Measurements from ENCODE around the gene NAPEPLD.
"Not testable (repeated sequence)": the region's sequence is repeated elsewhere in the genome, so short reads cannot be mapped to it uniquely, and the experiment has no call there.

NAPEPLD gene

GRCh38 chr7:103144754-103145153 lies 4.1 kb downstream of the NAPEPLD start:
- DNase-seq (ENCODE audit: low spot score): not testable (repeated sequence)

DNA sequence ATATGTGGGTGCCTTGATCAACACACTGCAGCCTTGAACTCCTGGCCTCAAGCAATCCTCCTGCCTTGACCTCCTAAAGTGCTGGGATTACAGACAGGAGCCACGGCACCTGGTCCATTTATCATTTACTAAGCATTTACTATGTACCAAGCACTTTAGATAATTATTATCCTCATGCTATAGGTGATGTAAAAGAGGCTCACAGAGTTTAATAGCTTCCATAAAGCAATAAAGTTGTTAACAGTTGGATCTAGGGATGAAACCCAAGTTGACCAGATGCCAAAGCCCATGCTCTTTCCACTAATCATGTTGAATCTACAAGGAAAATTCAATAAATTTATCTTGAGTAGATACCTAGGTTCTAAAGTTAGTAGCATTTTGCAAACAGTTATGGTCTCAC lies 5.0 kb downstream of the NAPEPLD start:
- no peak for DNase-seq (ENCODE audit: low spot score)

- no peak for DNase-seq (ENCODE audit: low spot score)
Measured at GRCh38 chr7:103142494-103142893, 6.4 kb downstream of the NAPEPLD start.

DNA sequence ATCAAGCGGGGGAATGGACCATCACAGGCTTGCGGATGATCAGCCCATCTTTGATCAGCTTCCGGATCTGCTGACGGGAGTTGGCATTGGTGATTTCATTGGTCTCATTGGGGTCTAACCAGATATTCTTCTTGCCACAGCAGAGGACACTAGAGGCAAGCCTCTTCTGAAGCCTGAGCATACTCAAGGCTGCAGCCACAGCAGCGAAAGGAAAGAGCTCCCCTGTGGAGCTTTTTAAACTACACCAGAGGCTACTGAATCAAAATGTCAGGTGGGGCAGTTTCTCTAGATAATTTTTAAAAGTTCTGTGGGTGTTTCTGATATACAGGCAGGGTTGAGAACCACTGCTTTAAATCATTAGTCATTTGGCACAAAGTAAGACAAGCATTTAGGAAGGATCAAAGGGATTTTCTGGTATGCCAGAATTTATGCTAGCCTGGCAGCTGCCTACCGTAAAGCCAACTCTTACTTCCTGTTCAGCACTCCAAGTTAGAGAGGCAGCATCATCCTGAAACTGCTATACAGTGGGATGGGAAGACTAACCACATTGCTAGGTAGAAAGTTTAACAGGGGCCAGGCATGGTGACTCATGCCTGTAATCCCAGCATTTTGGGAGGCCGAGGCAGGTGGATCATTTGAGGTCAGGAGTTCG lies 7.0 kb downstream of the NAPEPLD start:
- no peak for DNase-seq (ENCODE audit: low spot score)

DNA sequence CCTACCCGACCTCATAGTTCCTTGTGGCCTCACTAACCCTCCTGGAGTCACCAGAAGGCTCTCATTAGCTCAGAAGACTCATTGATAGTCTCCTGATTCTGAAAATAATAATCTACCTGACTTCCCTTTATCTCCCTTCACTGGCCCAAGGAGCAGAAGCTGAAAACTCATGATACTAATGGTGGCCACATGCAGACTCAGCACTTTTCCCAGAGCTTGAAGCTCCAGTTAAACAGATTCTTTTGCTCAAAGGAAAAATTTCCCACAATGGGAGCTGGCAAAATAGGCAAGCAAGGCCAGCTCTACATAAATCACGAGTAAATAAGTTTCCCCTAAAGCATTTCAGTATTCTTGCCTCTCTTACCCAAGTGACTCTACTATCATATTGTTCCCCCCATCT lies 8.2 kb downstream of the NAPEPLD start:
- no peak for DNase-seq (ENCODE audit: low spot score)

DNA sequence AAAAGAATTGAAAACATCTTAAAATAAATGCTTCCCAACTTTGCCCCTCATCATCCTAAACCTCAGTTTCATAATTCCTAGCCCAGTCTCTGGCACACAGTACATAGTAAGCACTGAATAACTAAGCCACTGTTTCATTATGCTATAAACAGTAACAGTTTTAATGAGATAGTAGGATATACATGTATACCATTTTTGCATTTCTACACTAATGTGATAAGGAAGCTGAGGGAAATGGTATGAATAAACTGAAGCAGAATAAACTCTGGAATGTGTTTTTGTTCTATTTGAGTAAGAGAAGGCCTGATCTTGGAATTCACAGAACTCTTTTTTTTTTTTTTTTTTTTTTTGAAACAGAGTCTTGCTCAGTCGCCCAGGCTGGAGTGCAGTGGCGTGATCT lies 8.8 kb downstream of the NAPEPLD start:
- DNase-seq (ENCODE audit: low spot score): no peak

DNA sequence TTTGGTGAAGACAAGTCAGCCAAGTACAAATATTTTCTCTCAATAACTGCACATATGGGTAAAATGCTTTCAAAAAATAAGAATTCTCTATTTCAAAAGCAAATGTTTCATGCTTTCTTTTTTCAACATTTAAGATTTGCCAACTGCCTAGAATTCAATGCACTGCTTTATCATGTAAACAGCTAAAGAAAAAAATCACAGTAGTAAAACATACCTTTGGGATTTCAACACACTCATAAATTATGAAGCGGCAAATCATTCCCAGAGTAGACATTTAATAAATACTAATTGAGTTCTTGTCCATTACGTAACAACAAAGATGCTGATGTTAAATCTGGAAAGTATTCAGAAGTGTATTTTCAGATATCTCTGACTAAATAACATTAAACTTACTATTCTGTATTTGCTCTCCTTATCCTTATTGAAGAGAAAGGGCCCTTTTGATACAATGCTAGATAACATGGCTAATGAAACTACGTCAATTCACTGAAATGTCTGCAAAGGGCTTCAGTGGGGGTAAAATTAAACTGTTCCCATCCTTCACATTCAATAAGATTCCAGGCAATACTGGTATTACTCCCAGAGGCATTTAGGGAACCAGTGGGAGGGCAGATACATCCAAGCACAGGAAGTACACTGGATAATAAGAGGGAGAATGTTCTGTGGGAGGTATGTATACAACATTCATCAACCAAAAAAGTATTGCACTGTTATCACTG lies 13.9 kb downstream of the NAPEPLD start:
- DNase-seq (ENCODE audit: low spot score): no peak

DNA sequence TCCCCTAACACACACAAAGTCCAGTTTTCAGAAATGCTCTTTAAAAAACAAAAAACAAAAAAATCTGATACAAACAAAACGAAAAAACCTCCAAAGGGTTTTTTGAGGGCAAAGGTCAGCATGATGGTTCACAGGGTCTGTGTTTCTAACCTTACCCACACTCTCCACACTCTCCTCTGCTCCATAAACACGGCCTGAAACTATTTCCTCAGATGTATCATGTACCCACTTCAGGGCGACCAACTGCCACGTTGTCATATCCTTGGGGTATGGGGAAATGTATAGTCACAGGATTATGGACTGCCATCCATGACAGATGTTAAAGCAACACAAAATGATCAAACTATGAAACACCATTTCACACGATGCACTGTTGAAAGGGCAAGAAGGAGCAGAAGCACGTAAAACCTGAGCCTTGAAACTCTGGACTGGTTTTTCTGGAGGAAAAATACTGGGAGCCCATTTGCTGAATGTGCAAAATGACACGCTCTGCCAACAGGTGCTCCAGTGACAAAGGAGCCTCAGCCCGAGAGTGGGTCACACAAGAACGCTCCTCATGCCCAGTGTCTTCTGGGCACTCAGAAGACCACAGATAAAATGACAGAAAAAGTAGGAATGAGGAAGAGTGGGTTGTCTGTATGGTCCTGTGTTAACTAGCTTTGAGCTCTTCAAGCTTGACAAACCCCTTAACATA lies 15.8 kb downstream of the NAPEPLD start:
- DNase-seq (ENCODE audit: low spot score): no peak

GRCh38 chr7:103130901-103131624 lies 17.8 kb downstream of the NAPEPLD start:
- DNase-seq (ENCODE audit: low spot score): no peak

DNA sequence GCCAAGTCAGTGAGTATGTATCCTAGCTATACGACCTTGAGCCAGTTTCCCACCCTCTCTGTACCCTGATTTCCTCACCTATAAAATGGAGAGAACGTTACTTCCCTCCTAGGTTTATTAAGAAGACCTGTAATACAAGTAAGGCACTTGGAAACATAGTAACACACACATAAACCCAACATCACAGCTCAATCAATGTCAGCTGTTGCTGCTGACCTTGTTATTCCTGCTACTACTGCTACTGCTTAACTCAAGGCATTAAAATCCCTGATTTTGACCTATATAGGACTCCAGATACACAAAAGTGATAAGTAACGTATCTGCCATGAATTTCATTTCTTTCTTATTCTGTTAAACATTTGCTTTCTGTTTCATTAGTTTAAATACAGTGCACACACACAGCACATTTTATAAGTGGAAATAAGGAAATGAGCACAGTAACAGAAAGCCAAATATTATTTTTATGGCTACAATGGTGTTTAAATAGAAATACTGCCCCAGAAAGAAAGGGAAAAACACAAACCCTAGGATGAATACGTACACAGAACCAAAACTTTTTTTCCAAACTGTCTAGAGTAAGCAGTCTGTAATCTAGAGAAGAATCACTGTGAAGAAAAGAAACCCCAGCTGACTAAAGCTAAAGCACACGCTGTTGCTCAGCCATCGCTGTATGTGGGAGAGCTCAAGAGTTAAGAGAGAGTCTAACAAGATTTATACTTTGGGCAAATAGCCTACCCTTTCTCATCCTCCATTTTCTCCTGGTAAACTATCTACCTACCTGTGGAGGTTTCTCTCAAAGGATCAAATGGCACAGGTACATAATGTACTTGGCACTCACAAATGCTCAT lies 19.0 kb downstream of the NAPEPLD start:
- no peak for DNase-seq (ENCODE audit: low spot score)

- no peak for DNase-seq (ENCODE audit: low spot score)
Measured at GRCh38 chr7:103127006-103127405, 21.9 kb downstream of the NAPEPLD start.

- no peak for DNase-seq (ENCODE audit: low spot score)
Measured at GRCh38 chr7:103124429-103124979, 24.4 kb downstream of the NAPEPLD start.

- DNase-seq (ENCODE audit: low spot score): no peak
Measured at GRCh38 chr7:103123529-103123928, 25.4 kb downstream of the NAPEPLD start.

DNA sequence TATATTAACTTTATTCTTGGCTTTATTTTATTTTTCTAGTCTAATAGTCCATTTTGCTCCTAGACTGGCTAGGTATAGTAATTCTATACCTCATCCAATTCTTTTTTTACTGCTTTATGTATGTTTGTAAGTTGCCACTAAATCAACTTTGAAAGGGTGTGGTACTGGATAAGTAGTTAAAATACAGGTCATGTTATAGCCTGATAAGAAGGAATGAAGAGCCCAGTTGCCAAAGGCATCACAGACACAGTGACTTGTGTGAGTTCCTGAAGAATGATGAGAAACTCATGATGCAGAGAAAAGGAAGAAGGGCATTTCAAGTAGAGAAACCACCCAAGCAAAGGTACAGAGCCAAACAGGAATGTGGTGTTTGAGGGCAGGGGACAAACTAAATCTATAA lies 27.3 kb downstream of the NAPEPLD start:
- no peak for DNase-seq (ENCODE audit: low spot score)

DNA sequence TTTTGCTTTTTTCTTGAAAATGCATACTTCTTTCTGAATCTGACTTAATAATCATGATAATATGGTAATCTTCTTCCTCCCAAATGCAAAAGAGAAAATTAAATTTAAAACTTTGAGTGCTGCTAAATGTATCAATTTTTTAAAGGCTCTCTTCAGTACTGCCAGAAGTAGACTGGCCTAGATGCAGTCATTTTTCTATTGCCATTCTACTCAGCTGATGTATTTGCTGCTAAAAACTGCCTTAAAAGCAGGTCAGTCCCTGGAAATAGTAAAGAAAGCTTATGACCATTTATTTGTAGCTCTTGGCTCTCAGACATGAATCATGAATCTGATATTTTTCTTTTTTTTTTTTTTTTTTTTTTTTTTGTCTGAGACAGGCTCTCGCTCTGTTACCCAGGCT lies 28.5 kb downstream of the NAPEPLD start:
- DNase-seq (ENCODE audit: low spot score): no peak

DNA sequence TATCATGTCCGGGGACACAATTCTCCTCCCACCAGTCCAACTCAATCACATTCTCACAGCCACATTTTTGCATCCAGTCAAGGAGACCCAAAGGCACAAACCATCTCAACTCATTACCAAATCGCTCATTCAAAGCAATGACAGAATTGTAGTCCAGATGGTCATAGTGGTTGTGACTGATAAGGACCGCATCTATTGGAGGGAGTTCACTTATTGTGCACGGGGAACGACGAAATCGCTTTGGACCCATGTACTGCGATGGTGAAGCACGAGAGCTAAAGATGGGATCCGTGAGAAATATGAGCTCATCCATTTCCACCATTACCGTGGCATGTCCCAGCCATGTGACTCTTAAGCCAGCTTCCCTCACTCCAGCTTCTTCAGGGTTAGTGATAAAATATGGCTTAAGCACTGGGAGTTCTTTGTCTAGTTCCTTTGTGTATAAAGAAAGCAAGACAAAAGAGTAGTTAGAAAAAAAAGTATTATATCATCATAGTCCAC lies 29.1 kb downstream of the NAPEPLD start:
- DNase-seq (ENCODE audit: low spot score): no peak

DNA sequence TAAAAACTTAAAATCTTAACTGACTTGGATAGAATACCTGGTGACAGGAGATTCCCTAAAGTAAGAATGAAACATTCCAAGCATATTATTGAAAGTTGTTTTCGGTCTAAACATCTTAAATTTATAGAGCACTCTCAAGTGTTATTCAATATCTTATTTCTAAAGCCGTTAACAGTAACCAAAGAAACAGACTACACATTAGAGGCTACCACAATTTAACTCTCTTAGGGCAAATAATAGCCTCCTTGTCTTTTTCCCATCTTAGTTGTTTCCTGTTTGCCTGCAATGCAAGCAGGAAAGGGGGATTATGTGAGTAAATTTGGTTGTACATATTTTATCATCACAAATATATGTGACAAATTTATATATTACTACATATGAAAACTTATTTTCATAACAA lies 31.4 kb downstream of the NAPEPLD start:
- no peak for DNase-seq (ENCODE audit: low spot score)

GRCh38 chr7:103116991-103117390 lies 31.9 kb downstream of the NAPEPLD start:
- DNase-seq (ENCODE audit: low spot score): no peak

GRCh38 chr7:103116511-103116910 lies 32.4 kb downstream of the NAPEPLD start:
- DNase-seq (ENCODE audit: low spot score): no peak

DNA sequence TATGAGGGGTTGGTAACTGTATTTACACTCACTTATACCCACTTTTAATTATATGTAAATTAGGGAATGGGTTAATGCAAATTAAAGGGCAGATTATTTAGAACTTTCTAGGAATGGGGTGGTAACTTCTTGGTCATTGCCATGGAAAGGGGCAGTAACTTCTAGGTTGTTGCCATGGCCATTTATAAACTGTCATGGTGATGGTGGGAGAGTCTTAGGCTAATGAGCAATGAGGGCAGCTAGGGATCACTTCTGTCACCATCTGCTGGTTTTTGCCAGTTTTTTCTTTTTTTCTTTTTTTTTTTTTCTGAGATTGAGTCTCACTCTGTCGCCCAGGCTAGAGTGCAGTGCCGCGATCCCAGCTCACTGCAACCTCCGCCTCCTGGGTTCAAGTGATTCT lies 33.1 kb downstream of the NAPEPLD start:
- no peak for DNase-seq (ENCODE audit: low spot score)

DNA sequence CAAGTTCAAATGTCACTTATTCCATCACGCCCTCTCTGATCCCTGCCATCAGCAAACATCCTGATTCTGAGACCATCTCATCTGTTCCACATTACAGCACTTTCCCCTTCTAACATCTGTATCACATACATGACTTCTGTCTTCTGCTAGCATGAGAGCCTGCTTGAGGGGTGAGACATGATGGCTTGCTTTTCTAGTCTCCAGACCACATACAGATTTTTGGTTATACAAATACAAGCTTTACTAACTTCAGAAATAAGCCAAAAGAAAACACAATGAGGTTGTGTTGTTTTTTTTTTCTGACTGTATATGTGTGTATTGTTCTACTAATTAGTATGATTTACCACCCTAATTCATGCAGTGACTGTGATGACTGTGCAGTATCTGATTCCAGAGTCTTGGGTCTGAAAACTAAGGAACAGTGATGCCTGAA lies 34.3 kb downstream of the NAPEPLD start:
- no peak for DNase-seq (ENCODE audit: low spot score)

Data from SK-N-DZ (cell line).